Prostate gland (tissue), 2 donors: ENCODE results near the gene ACOT12. TPM values are rescaled to one million over a fixed set of nuclear protein-coding genes. Genes with fewer than 3 reads are reported as not detected.

Source experiments
- DNase-seq: peaks from one replicate; pipeline ENCODE4 v3.0.0-alpha.2; 2019; ENCODE audit warnings: low spot score
- H3K27ac ChIP-seq, 2 donors: fragments of 200-600 bp; sonication (generic); 2 replicates each; pipeline ENCODE4 v1.5.1; 2017 to 2019
- H3K27me3 ChIP-seq: fragments of 200-600 bp; sonication (generic); replicated peaks from 2 replicates; pipeline ENCODE4 v1.5.1; 2019; ENCODE audit not compliant: insufficient read depth
- H3K36me3 ChIP-seq, 2 donors: fragments of 200-600 bp; sonication (generic); 1 replicate in 1 of 2; 2 replicates in 1 of 2; pipeline versions ENCODE4 v1.5.1 to v1.8.1; 2017 to 2019
- H3K4me1 ChIP-seq: fragments of 200-600 bp; sonication (generic); replicated peaks from 2 replicates; pipeline ENCODE4 v1.5.1; 2019
- H3K4me3 ChIP-seq, 2 donors: fragments of 200-600 bp; sonication (generic); 2 replicates each; pipeline ENCODE4 v1.5.1; 2017 to 2019
- H3K9me3 ChIP-seq: fragments of 200-600 bp; sonication (generic); 2 replicates; pipeline ENCODE4 v1.5.1; 2017
- POLR2A ChIP-seq: fragments of 450-650 bp; IDR thresholded peaks from one replicate; pipeline ENCODE4 v1.6.1; 2016; ENCODE audit warnings: antibody characterized with exemption, mild to moderate bottlenecking
- POLR2AphosphoS5 ChIP-seq: sonication (generic); formaldehyde crosslinking; IDR thresholded peaks from one replicate; pipeline ENCODE4 v1.6.1; 2017; ENCODE audit warnings: antibody characterized with exemption
- WGBS: methylation state at CpG from one replicate; pipeline ENCODE4 v1.1.5; 2018; 5-methylcytosine and 5-hydroxymethylcytosine counted together
- intact Hi-C: fragments of 100-400 bp; cut with DNase I; formaldehyde crosslinking; loops from one replicate; pipeline ENCODE4 v1.14.2; 2022
- total RNA-seq, 2 donors: library from RNA; depleted of rRNA; stranded (reverse); fragments of >200 nt; gene quantifications; one replicate each; pipeline ENCODE4 v1.1.0, GENCODE V29; 2016
- TF ChIP-seq, protein P1 (sequence below), 4 experiments: fragments of 200-600 bp in 2 of 4; fragments of 450-650 bp in 2 of 4; sonication (generic) in 2 of 4; IDR thresholded peaks; 1 replicate in 3 of 4; 2 replicates in 1 of 4; pipeline ENCODE4 v1.5.1; 2016 to 2019; ENCODE audit warnings: antibody characterized with exemption in 4 of 4, mild to moderate bottlenecking in 2 of 4, moderate library complexity in 2 of 4

The ACOT12 gene
- 1 to 10 TPM in 1 of 2 donors, not detected in 1; 1.0 TPM for total RNA-seq

DNA sequence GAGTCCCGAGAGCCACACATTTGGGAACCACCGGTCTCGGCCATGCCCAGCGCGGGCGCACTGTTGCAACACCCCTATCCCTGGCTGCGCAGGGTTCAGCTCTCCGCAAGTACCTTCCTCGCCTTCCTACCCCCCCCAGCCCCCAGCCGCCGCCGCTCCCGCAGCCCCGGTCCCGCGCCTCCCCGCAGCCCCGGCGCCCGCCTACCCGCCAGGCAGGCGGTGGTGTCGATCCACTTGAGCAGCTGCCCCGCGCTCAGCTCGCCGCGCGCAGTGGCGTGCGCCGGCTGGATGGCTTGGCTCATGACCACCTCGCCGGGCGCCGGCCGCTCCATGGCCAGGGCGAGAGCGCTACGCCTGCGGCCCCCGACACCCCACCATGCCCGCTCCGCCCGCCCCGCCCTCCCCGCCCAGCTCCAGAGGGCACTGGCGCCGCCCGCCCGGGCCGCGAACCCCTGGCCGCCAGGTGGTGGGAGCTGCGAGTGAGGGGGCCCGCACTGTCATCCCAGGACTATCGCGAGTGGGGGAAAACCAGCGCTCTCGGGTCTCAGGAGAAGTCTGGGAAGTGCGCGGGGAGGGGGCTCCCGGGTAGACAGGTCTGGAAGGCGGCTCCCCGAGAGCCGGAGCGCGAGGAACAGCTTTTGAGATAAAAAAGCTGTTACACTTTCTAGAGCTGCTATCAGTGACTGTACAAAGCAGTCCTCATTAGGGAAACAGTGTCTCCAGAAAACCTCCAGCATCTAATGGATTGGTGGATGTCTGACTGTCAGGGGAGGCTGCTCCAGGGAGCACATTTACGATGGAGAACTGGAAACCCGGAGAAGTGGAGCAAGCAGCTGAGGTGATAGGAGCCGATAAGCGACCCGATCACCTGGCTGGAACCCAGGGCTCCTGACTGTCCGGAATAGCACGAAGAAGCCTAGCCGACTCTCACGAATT, at the start of gene ACOT12:
Gene ACOT12, minus strand, starts transcription at position 352 of the 936 bp plus-strand sequence. Its CDS starts 20 bp downstream, at position 332.
- H3K27me3 ChIP-seq: no peaks in the 10 kb centered on the region
- intact Hi-C loops: no loop called here
- no peaks in the 10 kb centered on the region for H3K9me3 ChIP-seq
- DNase-seq: no peak
- no peak for TF ChIP-seq POLR2AphosphoS5
- TF ChIP-seq, protein P1, sequence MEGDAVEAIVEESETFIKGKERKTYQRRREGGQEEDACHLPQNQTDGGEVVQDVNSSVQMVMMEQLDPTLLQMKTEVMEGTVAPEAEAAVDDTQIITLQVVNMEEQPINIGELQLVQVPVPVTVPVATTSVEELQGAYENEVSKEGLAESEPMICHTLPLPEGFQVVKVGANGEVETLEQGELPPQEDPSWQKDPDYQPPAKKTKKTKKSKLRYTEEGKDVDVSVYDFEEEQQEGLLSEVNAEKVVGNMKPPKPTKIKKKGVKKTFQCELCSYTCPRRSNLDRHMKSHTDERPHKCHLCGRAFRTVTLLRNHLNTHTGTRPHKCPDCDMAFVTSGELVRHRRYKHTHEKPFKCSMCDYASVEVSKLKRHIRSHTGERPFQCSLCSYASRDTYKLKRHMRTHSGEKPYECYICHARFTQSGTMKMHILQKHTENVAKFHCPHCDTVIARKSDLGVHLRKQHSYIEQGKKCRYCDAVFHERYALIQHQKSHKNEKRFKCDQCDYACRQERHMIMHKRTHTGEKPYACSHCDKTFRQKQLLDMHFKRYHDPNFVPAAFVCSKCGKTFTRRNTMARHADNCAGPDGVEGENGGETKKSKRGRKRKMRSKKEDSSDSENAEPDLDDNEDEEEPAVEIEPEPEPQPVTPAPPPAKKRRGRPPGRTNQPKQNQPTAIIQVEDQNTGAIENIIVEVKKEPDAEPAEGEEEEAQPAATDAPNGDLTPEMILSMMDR (IDR thresholded peaks at IDR 0.05): no peak
- no peak for TF ChIP-seq POLR2A
- no peak within 1 kb of the TSS for H3K27ac ChIP-seq
- 4% methylated on average over 34 of the region's 77 CpGs for WGBS
- H3K4me3 ChIP-seq: peak within 1 kb of the TSS; percentile 38 to 42
- no peaks in the 10 kb centered on the region for H3K4me1 ChIP-seq
- no peaks in the 10 kb centered on the region for H3K36me3 ChIP-seq

DNA sequence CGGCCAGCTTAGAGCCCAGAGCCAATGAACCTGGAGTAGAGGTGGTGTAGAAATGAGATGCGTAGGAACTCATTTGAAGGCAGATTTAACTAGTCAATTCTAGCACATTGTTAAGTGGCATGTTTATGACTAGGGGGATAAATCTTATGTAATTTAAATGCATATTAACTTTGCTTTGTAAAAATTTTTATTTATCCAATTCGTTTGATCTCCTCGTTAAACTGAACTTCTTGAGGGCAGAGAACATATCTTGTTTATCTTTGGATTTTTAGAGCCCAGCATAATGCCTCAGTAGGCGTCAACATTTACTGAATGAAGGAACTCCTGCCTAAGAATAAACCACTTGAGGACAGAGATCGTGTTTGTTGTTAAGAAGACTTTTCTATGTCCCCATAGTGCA, 41.1 kb upstream of the ACOT12 start:
- no peak overlapping the region for H3K4me3 ChIP-seq
- no peak for DNase-seq
- no peaks in the 10 kb centered on the region for H3K27me3 ChIP-seq
- no peaks in the 10 kb centered on the region for H3K9me3 ChIP-seq
- intact Hi-C loops: no loop called here
- H3K27ac ChIP-seq: no peak overlapping the region
- no peaks in the 10 kb centered on the region for H3K4me1 ChIP-seq
- WGBS: 24% methylated on average over 6 of the region's 6 CpGs
- H3K36me3 ChIP-seq: no peaks in the 10 kb centered on the region
- TF ChIP-seq POLR2AphosphoS5: no peak
- no peak for TF ChIP-seq POLR2A
- TF ChIP-seq, protein P1 (IDR thresholded peaks at IDR 0.05): no peak

DNA sequence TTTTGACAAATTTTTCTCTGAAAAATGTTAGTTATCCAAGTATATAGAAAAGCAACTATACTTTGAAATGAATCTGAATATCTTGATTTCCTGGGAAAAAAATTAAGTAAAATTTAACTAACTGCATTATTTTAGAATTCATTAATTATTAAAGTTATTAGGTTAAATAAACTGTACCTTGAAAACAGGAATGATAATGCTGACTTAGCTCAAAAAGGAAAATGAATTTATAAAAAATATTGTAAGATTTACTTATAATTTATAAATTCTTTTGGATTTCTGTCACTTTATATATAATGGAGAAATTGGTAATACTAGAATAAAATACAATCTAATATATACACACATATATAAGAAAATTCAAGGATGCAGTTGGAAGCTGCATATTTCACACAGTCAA, 36.1 kb upstream of the ACOT12 start:
- no peaks in the 10 kb centered on the region for H3K9me3 ChIP-seq
- no peak overlapping the region for H3K27ac ChIP-seq
- TF ChIP-seq, protein P1 (IDR thresholded peaks at IDR 0.05): no peak
- TF ChIP-seq POLR2A (no peak), POLR2AphosphoS5 (no peak)
- no peaks in the 10 kb centered on the region for H3K36me3 ChIP-seq
- no peaks in the 10 kb centered on the region for H3K4me1 ChIP-seq
- intact Hi-C loops: loop anchor here (5.0 kb wide), 4 partner anchors 422 to 797 kb away; partner anchors contain the start of gene ATG10
- H3K27me3 ChIP-seq: no peaks in the 10 kb centered on the region
- no peak for DNase-seq
- H3K4me3 ChIP-seq: no peak overlapping the region

DNA sequence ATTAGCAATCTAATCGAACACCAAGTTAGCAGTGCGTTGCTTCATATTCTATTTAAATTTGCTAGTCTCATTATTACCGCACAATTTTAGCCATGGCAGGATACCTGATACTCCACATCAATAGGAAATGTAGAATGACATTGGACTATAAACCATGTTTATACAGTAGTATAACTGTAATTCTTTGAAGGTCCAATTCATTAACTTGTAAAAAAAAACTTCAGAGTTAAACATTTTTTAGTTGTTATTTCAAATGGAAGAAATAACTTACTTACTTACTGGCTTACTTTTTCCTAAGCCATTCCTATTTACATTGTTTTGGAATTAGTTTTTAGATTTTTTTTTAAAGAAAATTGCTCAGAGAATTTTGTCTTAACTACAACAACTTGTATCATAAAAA, 35.4 kb upstream of the ACOT12 start:
- Histone ChIP-seq H3K4me3 (no peak overlapping the region), H3K27me3 (no peaks in the 10 kb centered on the region), H3K9me3 (no peaks in the 10 kb centered on the region), H3K36me3 (no peaks in the 10 kb centered on the region), H3K4me1 (no peaks in the 10 kb centered on the region), H3K27ac (no peak overlapping the region)
- TF ChIP-seq, protein P1 (IDR thresholded peaks at IDR 0.05): no peak
- TF ChIP-seq POLR2AphosphoS5: no peak
- TF ChIP-seq POLR2A: no peak
- no peak for DNase-seq
- intact Hi-C loops: loop anchor here (5.0 kb wide), 4 partner anchors 423 to 798 kb away; partner anchors contain the start of gene ATG10
- WGBS: 24% methylated on average over 3 of the region's 3 CpGs

DNA sequence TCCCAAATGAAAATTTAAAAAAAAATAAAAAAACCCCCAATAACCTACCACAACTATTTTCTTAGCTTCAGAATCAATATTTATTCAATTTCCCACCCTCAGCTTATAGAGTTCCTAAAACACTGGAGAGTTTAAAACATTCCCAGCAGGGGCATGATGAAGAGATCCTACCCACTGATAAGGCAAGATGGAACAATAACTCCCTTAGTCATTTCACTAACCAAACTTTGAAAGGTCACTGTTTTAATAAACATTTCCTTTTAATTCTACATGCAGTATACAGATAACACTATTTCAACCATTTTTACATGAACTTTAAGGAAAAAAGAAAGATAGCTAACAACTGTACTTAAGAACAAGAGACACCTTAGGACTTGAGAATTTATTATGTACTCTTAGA, 34.9 kb upstream of the ACOT12 start:
- Histone ChIP-seq H3K27ac (no peak overlapping the region), H3K4me1 (no peaks in the 10 kb centered on the region), H3K4me3 (no peak overlapping the region), H3K36me3 (no peaks in the 10 kb centered on the region), H3K27me3 (no peaks in the 10 kb centered on the region), H3K9me3 (no peaks in the 10 kb centered on the region)
- DNase-seq: no peak
- intact Hi-C loops: loop anchor here (5.0 kb wide), 4 partner anchors 423 to 798 kb away; partner anchors contain the start of gene ATG10
- TF ChIP-seq, protein P1 (IDR thresholded peaks at IDR 0.05): no peak
- TF ChIP-seq POLR2A (no peak), POLR2AphosphoS5 (no peak)
